VCaP (cell line): ENCODE data around the gene COMMD10.
"Not testable (repeated sequence)": the region's sequence is repeated elsewhere in the genome, so short reads cannot be mapped to it uniquely, and the experiment has no call there.

Experiments
- H3K27ac ChIP-seq: fragments of 450-650 bp; 2 replicates; pipeline ENCODE4 v1.5.1; 2017
- TF ChIP-seq, protein P1 (sequence below): fragments of 450-650 bp; conservative IDR thresholded peaks from 2 replicates; pipeline ENCODE4 v1.5.1; 2017; ENCODE audit warnings: mild to moderate bottlenecking, moderate library complexity

The COMMD10 gene

DNA sequence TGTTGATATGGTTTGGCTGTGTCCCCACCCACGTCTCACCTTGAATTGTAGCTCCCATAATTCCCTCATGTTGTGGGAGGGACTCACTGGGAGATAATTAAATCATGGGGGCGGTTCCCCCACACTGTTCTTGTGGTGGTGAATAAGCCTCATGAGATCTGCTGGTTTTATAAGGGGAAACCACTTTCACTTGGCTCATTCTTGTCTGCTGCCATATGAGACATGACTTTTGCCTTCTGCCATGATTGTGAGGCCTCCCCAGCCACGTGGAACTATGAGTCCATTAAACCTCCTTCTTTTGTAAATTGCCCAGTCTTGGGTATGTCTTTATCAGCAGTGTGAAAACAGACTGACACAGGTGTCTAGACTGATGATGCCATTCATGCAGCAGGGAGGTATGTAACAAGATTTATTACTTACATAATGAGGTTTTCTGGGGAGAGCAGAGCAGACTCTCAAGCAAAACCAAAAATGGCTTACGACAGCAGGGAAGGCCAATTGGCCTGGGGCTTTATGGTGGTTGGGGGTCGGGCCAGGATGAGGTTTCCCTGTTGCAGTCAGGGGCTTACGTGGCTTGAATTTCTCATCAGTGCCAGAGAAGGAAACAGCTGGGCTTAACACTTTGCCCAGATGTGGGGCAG, 9.5 kb upstream of the COMMD10 start:
- TF ChIP-seq, protein P1, sequence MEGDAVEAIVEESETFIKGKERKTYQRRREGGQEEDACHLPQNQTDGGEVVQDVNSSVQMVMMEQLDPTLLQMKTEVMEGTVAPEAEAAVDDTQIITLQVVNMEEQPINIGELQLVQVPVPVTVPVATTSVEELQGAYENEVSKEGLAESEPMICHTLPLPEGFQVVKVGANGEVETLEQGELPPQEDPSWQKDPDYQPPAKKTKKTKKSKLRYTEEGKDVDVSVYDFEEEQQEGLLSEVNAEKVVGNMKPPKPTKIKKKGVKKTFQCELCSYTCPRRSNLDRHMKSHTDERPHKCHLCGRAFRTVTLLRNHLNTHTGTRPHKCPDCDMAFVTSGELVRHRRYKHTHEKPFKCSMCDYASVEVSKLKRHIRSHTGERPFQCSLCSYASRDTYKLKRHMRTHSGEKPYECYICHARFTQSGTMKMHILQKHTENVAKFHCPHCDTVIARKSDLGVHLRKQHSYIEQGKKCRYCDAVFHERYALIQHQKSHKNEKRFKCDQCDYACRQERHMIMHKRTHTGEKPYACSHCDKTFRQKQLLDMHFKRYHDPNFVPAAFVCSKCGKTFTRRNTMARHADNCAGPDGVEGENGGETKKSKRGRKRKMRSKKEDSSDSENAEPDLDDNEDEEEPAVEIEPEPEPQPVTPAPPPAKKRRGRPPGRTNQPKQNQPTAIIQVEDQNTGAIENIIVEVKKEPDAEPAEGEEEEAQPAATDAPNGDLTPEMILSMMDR = no peak
- no peak overlapping the region for H3K27ac ChIP-seq

DNA sequence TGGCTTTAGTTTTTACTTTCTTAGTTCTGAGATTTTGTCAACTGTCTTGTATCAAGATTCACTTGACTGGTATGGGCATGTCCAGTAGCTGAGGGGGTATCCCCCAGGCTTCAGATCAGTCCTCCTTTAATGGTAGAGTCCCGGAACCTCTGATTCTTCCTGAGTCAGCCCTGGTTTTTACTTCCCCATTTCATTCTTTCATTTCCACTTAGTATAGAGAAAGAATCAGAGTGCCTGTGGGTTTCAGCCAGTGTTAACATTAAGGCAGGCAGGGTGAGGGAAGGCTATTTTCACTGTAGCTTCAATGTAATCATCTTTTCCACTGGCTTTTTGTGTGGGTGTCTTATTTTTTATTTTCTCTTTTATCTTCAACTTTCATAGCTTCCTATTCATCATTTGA, 8.3 kb upstream of the COMMD10 start:
- H3K27ac ChIP-seq = no peak overlapping the region

DNA sequence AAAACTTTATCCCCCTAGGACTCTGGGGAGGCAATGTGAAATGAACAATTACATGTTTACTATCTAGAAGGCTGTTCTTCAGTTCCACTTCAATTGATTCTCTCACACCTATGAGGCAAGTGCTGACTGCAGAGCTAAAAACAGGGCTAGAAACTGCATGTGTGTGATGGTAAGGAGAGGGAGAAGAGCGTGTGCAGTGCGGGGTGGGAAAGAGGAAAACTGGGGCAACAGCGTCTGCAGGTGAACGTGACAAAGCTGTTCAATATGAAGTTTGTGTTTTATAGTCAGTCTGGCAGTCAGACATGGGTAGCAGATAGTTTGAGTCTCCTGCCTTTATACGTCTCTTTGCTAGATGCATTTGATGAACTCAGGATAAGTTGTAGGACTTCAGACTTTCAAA, 6.6 kb upstream of the COMMD10 start:
- TF ChIP-seq, protein P1 = no peak
- no peak overlapping the region for H3K27ac ChIP-seq

More for the DNA sequence above, 8.3 kb upstream of the COMMD10 start:
- TF ChIP-seq, protein P1 = no peak

DNA sequence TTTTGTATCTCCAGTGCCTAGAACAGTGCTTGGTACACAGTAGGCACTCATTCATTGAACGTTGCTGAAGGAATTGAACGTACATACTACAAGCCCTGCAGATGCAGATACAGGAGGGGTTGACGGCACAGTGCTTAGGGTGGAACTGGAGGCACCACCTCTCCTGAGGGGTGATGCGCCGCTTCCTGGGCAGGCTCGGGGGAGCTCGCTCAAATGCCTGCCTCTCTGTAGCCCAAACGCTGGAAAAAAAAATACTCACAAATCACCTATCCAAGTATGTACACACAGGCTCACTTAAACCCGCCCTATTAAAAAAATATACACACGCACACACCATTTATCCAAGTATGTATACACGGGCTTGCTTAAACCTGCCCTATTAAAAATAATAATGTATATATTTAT, 536 bp upstream of the COMMD10 start:
- peak overlapping the region; percentile 90 for H3K27ac ChIP-seq

DNA sequence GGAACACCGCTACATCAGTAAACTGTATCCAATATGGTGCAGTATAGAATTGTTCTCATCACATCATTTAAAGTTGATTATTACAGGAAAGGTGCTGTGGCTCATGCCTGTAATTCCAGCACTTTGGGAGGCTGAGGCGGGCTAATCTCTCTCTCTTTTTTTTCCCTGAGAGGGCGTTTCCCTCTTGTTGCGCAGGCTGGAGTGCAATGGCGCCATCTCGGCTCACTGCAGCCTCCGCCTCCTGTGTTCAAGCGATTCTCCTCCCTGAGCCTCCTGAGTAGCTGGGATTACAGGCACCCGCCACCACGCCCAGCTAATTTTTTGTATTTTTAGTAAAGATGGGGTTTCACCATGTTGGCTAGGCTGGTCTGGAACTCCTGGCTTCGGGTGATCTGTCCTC, 1.5 kb downstream of the COMMD10 start:
- H3K27ac ChIP-seq = not testable (repeated sequence)

More for the DNA sequence above, 536 bp upstream of the COMMD10 start:
- TF ChIP-seq, protein P1 = no peak

DNA sequence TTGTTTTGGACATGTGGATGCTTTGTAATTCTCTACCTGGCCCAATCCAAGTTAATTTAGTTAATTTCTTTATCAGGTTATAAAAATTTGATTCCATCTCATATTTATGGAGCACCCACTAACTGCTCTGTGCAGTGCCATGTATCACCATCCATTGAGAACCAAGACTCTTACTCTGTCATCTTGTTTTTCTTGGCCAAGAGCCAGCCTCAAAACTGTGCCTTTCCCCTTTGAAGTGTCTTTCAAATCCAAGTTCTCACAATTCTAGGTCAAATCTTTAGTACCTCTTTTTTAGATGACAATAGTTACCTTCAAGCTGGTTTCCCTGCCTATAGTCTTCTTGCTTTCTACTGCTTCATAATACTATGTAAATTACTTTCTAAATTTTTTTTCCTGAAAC, 3.2 kb downstream of the COMMD10 start:
- TF ChIP-seq, protein P1 = no peak
- no peak overlapping the region for H3K27ac ChIP-seq

DNA sequence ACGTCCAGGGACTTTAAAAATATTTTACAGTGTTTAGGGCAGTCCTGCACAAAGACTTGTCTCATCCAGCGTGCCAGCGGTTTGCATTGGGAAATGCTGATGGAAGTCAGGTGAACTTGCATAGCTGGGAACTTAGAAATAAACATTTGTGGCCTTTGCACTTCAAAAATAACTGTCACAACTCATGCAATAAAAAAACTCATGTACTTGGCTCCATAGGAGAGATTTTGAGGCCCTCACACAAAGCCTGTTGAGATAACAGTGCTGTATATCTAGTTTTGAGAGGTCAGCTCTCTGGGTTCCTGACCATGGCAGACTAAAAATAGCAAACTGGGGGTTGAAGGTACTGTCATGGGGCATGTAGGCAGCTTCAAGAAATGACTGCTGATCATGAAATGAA, 5.5 kb downstream of the COMMD10 start:
- no peak overlapping the region for H3K27ac ChIP-seq
- TF ChIP-seq, protein P1 = no peak

DNA sequence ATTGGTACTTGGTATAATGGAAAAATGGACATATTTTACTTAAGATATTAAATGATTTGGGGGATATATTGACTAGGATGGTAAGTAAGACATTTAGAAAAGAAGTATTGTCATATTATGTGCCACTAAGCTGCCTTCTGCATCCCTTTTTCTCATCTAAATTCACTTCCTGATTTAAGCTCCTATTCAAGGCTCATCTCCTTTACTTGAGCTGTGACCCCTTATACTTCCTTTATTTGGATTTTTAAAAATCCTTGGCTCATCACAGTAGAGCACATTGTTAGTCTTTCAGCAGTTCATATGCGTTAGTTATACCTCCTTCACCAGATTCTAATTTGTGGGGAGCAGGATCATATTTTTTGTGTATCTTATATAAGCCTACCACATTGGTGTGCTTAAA, 6.6 kb downstream of the COMMD10 start:
- H3K27ac ChIP-seq = no peak overlapping the region
- TF ChIP-seq, protein P1 = no peak
